ENCODE results near the gene OR1M1.

Gene OR1M1

DNA sequence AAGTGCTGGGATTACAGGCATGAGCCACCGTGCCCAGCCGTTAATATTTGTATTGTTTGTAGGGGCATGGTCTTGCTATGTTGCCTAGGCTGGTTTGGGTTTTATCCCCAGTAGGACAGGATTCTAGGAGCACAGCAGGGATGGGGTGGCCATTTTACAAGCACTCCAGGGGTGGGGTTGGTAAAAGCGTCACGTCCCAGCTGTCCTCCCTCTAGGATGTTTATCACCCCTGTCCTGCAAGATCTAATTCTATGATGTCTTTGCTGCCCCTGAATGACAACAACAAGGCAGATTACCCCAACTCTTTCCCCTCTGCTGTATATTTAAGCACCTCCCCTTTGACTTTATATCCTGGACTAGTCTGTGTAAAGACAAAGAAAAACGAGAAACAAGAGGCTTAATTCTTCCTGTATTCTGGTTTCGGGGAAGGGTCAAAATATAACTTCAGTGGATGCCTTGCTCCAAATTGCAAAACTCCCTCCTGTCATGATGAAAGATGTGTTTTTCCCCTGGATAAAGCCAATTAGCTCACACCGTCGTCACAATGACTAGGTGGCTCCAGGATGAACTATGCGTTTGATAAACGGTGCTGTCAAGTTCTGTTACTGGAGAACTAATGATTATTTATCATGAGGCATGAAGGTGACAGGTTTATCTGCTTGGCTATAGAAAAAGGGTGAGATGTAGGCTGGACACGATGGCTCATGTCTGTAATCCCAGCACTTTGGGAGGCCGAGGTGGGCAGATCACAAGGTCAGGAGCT, 27.8 kb upstream of the OR1M1 start:
- Histone ChIP-seq H3K9me3 (ENCODE audit: insufficient read depth, low read length) (no peaks in the 10 kb centered on the region), H3K27ac (ENCODE audit: low read depth, low read length) (no peak overlapping the region), H4K20me1 (ENCODE audit: low read depth, low read length) (no peaks in the 10 kb centered on the region), H3K4me3 (ENCODE audit: insufficient read depth, low read length, poor library complexity, severe bottlenecking) (no peak overlapping the region), H3K27me3 (ENCODE audit: low read length) (no peaks in the 10 kb centered on the region), H3K4me2 (ENCODE audit: low read depth, low read length, poor library complexity, severe bottlenecking) (no peak overlapping the region), H2AFZ (ENCODE audit: low read depth, low read length, severe bottlenecking) (no peak overlapping the region), H3F3A (ENCODE audit: insufficient read depth) (no peaks in the 10 kb centered on the region), H3K9ac (ENCODE audit: low read length) (no peak overlapping the region), H3K9me2 (replicated peaks; ENCODE audit: insufficient read depth, low read length) (no peaks in the 10 kb centered on the region), H3K79me2 (ENCODE audit: insufficient read depth, low read length) (no peaks in the 10 kb centered on the region), H3K36me3 (ENCODE audit: low read length) (no peaks in the 10 kb centered on the region)
- TF ChIP-seq EZH2phosphoT487 (conservative IDR thresholded peaks at IDR 0.05; ENCODE audit: low read length), result no peak
- TF ChIP-seq, protein P1, sequence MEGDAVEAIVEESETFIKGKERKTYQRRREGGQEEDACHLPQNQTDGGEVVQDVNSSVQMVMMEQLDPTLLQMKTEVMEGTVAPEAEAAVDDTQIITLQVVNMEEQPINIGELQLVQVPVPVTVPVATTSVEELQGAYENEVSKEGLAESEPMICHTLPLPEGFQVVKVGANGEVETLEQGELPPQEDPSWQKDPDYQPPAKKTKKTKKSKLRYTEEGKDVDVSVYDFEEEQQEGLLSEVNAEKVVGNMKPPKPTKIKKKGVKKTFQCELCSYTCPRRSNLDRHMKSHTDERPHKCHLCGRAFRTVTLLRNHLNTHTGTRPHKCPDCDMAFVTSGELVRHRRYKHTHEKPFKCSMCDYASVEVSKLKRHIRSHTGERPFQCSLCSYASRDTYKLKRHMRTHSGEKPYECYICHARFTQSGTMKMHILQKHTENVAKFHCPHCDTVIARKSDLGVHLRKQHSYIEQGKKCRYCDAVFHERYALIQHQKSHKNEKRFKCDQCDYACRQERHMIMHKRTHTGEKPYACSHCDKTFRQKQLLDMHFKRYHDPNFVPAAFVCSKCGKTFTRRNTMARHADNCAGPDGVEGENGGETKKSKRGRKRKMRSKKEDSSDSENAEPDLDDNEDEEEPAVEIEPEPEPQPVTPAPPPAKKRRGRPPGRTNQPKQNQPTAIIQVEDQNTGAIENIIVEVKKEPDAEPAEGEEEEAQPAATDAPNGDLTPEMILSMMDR (IDR thresholded peaks at IDR 0.05; ENCODE audit: insufficient read depth, low read length, poor library complexity, severe bottlenecking), result no peak

DNA sequence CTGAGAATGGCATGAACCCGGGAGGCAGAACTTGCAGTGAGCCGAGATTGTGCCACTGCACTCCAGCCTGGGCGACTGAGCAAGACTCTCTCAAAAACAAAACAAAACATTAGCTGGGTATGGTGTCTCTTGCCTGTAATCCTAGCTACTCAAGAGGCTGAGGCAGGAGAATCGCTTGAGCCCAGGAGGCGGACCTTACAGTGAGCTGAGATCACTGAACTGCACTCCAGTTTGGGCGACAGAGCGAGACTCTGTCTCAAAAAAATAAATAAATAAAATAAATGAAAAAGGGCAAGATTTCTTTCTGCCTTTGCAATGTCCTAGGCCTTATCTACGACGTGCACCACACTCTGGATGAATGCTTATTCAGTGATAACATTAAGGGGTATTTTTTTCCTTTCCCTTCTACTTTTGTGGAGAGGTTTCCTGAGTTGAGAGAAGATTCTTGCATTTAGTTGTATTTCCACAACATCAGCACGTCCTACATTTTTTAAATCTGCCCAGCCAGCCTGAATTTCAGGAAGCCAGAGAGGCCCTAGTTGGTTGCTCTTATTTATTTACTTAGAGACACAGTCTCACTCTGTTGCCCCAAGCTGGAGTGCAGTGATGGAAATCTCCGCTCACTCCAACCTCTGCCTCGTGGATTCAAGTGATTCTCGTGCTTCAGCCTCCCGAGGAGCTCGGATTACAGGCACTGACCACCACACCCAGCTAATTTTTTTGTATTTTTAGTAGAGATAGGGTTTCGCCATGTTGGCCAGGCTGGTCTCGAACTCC, 26.1 kb upstream of the OR1M1 start:
- no peak overlapping the region for H3K4me2 ChIP-seq (ENCODE audit: low read depth, low read length, poor library complexity, severe bottlenecking)
- H3K9ac ChIP-seq (ENCODE audit: low read length), result no peak overlapping the region
- H3K9me2 ChIP-seq (replicated peaks; ENCODE audit: insufficient read depth, low read length), result no peaks in the 10 kb centered on the region
- H3K27me3 ChIP-seq (ENCODE audit: low read length), result no peaks in the 10 kb centered on the region
- H3K27ac ChIP-seq (ENCODE audit: low read depth, low read length), result no peak overlapping the region
- H3K4me3 ChIP-seq (ENCODE audit: insufficient read depth, low read length, poor library complexity, severe bottlenecking), result no peak overlapping the region
- H3K36me3 ChIP-seq (ENCODE audit: low read length), result no peaks in the 10 kb centered on the region
- no peaks in the 10 kb centered on the region for H3K9me3 ChIP-seq (ENCODE audit: insufficient read depth, low read length)
- H3K79me2 ChIP-seq (ENCODE audit: insufficient read depth, low read length), result no peaks in the 10 kb centered on the region
- TF ChIP-seq EZH2phosphoT487 (conservative IDR thresholded peaks at IDR 0.05; ENCODE audit: low read length), result no peak
- TF ChIP-seq, protein P1 (IDR thresholded peaks at IDR 0.05; ENCODE audit: insufficient read depth, low read length, poor library complexity, severe bottlenecking), result no peak
- H4K20me1 ChIP-seq (ENCODE audit: low read depth, low read length), result no peaks in the 10 kb centered on the region
- H2AFZ ChIP-seq (ENCODE audit: low read depth, low read length, severe bottlenecking), result no peak overlapping the region
- H3F3A ChIP-seq (ENCODE audit: insufficient read depth), result no peaks in the 10 kb centered on the region

DNA sequence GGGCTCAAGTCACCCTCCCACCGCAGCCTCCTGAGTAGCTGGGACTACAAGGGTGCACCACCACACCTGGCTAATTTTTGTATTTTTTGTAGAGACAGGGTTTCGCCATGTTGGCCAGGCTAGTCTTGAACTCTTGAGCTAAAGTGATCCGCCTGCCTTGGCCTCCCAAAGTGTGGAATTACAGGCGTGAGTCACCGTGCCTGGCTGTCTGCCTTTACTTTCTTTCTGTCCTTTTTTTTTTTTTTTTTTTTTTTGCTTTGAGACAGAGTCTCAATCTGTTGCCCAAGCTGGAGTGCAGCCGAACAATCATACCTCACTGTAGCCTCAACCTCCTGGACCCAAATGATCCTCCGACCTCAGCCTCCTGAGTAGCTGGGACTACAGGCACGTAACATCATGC, 25.0 kb upstream of the OR1M1 start:
- Histone ChIP-seq H3K27me3 (ENCODE audit: low read length) (no peaks in the 10 kb centered on the region), H3K4me3 (ENCODE audit: insufficient read depth, low read length, poor library complexity, severe bottlenecking) (no peak overlapping the region), H3K4me2 (ENCODE audit: low read depth, low read length, poor library complexity, severe bottlenecking) (no peak overlapping the region), H3K9ac (ENCODE audit: low read length) (no peak overlapping the region), H3K9me2 (replicated peaks; ENCODE audit: insufficient read depth, low read length) (no peaks in the 10 kb centered on the region), H3K36me3 (ENCODE audit: low read length) (no peaks in the 10 kb centered on the region), H3K79me2 (ENCODE audit: insufficient read depth, low read length) (no peaks in the 10 kb centered on the region), H4K20me1 (ENCODE audit: low read depth, low read length) (no peaks in the 10 kb centered on the region), H3K27ac (ENCODE audit: low read depth, low read length) (no peak overlapping the region), H2AFZ (ENCODE audit: low read depth, low read length, severe bottlenecking) (no peak overlapping the region), H3K9me3 (ENCODE audit: insufficient read depth, low read length) (no peaks in the 10 kb centered on the region), H3F3A (ENCODE audit: insufficient read depth) (no peaks in the 10 kb centered on the region)
- TF ChIP-seq, protein P1 (IDR thresholded peaks at IDR 0.05; ENCODE audit: insufficient read depth, low read length, poor library complexity, severe bottlenecking), result no peak
- no peak for TF ChIP-seq EZH2phosphoT487 (conservative IDR thresholded peaks at IDR 0.05; ENCODE audit: low read length)

Measured in SU-DHL-6 (cell line).